Keratinocyte (primary cell): Measurements from ENCODE around the gene TDRD9. TPM values are rescaled to one million over a fixed set of nuclear protein-coding genes. Genes with fewer than 3 reads are reported as not detected.

ENCODE experiments used
- DNase-seq: peaks from one replicate; pipeline ENCODE4 v3.0.0-alpha.2; 2011; ENCODE audit warnings: low read depth, missing footprints, low spot score
- FAIRE-seq: peaks from 2 replicates; lab custom pipeline; 2011; peaks lifted over from hg19 to GRCh38; lab: Jason Lieb, UNC
- H2AFZ ChIP-seq: 2 replicates; pipeline ENCODE4 v1.6.0; 2012; ENCODE audit warnings: low read length, control low read depth, inconsistent platforms; ENCODE audit not compliant: control insufficient read depth
- H3K27ac ChIP-seq: 2 replicates; pipeline ENCODE4 v1.5.1; 2011; ENCODE audit warnings: low read length; ENCODE audit not compliant: control insufficient read depth, insufficient read depth
- H3K27me3 ChIP-seq: 3 replicates; pipeline ENCODE4 v1.6.0; 2011; ENCODE audit warnings: low read length; ENCODE audit not compliant: control insufficient read depth, insufficient read depth; ENCODE audit errors: extremely low read depth
- H3K36me3 ChIP-seq, 2 experiments: 2 replicates in 1 of 2; 3 replicates in 1 of 2; pipeline ENCODE4 v1.5.1; 2011; ENCODE audit warnings: low read length in 2 of 2, mild to moderate bottlenecking in 1 of 2; ENCODE audit not compliant: control insufficient read depth in 2 of 2, insufficient read depth in 2 of 2; ENCODE audit errors: extremely low read depth in 1 of 2
- H3K4me1 ChIP-seq: 3 replicates; pipeline ENCODE4 v1.5.1; 2011; ENCODE audit warnings: low read length; ENCODE audit not compliant: control insufficient read depth, insufficient read depth; ENCODE audit errors: extremely low read depth
- H3K4me2 ChIP-seq: 3 replicates; pipeline ENCODE4 v1.6.0; 2011; ENCODE audit warnings: low read depth, low read length; ENCODE audit not compliant: control insufficient read depth, insufficient read depth; ENCODE audit errors: extremely low read depth
- H3K4me3 ChIP-seq, 3 experiments: fragments of 200-600 bp in 1 of 3; sonication (generic) in 1 of 3; 2 replicates in 2 of 3; 3 replicates in 1 of 3; pipeline ENCODE4 v1.5.1; 2011 to 2016; ENCODE audit warnings: low read length in 3 of 3, mild to moderate bottlenecking in 3 of 3, control low read depth in 2 of 3, inconsistent platforms in 1 of 3, low read depth in 1 of 3, mixed read lengths in 1 of 3, mixed run types in 1 of 3, moderate library complexity in 1 of 3; ENCODE audit not compliant: control insufficient read depth in 2 of 3, insufficient read depth in 2 of 3; ENCODE audit errors: extremely low read depth in 1 of 3
- H3K79me2 ChIP-seq: 2 replicates; pipeline ENCODE4 v1.6.0; 2012; ENCODE audit warnings: low read length; ENCODE audit not compliant: control insufficient read depth, insufficient read depth
- H3K9ac ChIP-seq: 3 replicates; pipeline ENCODE4 v1.6.0; 2011; ENCODE audit warnings: low read length; ENCODE audit not compliant: control insufficient read depth, insufficient read depth; ENCODE audit errors: extremely low read depth
- H3K9me1 ChIP-seq: 3 replicates; pipeline ENCODE4 v1.6.0; 2011; ENCODE audit warnings: low read length; ENCODE audit not compliant: control insufficient read depth, insufficient read depth; ENCODE audit errors: extremely low read depth
- H3K9me3 ChIP-seq: 2 replicates; pipeline ENCODE4 v1.5.1; 2012; ENCODE audit warnings: low read depth, low read length; ENCODE audit not compliant: control insufficient read depth
- H4K20me1 ChIP-seq: 3 replicates; pipeline ENCODE4 v1.6.0; 2011; ENCODE audit warnings: low read length; ENCODE audit not compliant: control insufficient read depth, insufficient read depth; ENCODE audit errors: extremely low read depth
- CTCF ChIP-seq, 3 experiments: IDR thresholded peaks in 1 of 3; conservative IDR thresholded peaks in 1 of 3; optimal IDR thresholded peaks in 1 of 3; 2 replicates in 2 of 3; 3 replicates in 1 of 3; pipeline versions ENCODE3 to v1.5.1; 2011; ENCODE audit warnings: low read length in 3 of 3, mild to moderate bottlenecking in 3 of 3, moderate library complexity in 2 of 3, control low read depth in 1 of 3, inconsistent platforms in 1 of 3; ENCODE audit not compliant: insufficient read depth in 2 of 3; ENCODE audit errors: extremely low read depth in 1 of 3
- EZH2 ChIP-seq: IDR thresholded peaks from one replicate; pipeline ENCODE4 v1.6.1; 2012; ENCODE audit warnings: inconsistent platforms, mild to moderate bottlenecking, low read length, moderate library complexity
- dilution Hi-C: fragments of 300-500 bp; cut with MboI; formaldehyde crosslinking; loops from one replicate; pipeline ENCODE4 v1.7.0; 2020; ENCODE audit warnings: low sequenced_read_pairs; ENCODE audit not compliant: extremely low pct_ligation_motif_present
- polyA minus RNA-seq, 3 experiments: library from RNA; depleted of rRNA, polyadenylated mRNA; stranded (reverse); fragments of >200 nt; gene quantifications; 1 replicate in 1 of 3; 2 replicates in 1 of 3; 3 replicates in 1 of 3; pipeline ENCODE4 v1.2.3, GENCODE V29; 2011
- polyA plus RNA-seq, 5 experiments: library from polyadenylated mRNA; depleted of rRNA in 3 of 5; stranded (reverse) in 3 of 5; stranded (forward) in 1 of 5; unstranded in 1 of 5; fragments of >200 nt; gene quantifications; 1 replicate in 1 of 5; 2 replicates in 3 of 5; 3 replicates in 1 of 5; pipeline versions ENCODE4 v1.2.1 to v1.2.3, GENCODE V29; 2011 to 2012; ENCODE audit warnings: missing spikeins in 2 of 5, low read depth in 1 of 5, low replicate concordance in 1 of 5

Gene TDRD9
- polyA plus RNA-seq (0.06 to 0.10 TPM (median 0.09 TPM) in 3 replicates), polyA minus RNA-seq (0.10 TPM in 2 of 3 replicates, not detected in the other)
- polyA plus RNA-seq (2011; ENCODE audit: low read depth) = not detected
- polyA plus RNA-seq (2011; cell fraction: cytosol; rRNA removed) = 0.04 and 0.06 TPM in 2 replicates
- polyA plus RNA-seq (2011; cell fraction: nucleus; rRNA removed) = 0.19 and 0.20 TPM in 2 replicates
- 0.08 and 0.37 TPM in 2 replicates for polyA plus RNA-seq (2012; ENCODE audit: low replicate concordance)
- polyA minus RNA-seq (2011; cell fraction: cytosol; rRNA and poly(A)+ RNA removed) = not detected
- 0.11 TPM in 1 of 2 replicates, not detected in the other for polyA minus RNA-seq (2011; cell fraction: nucleus; rRNA and poly(A)+ RNA removed)

- Histone ChIP-seq H3K9ac (no peak within 1 kb of the TSS), H2AFZ (no peak within 1 kb of the TSS), H3K4me1 (peaks cover 12% of the 10 kb centered on the region), H4K20me1 (no peaks in the 10 kb centered on the region), H3K27me3 (no peaks in the 10 kb centered on the region), H3K9me3 (no peaks in the 10 kb centered on the region), H3K4me2 (no peak within 1 kb of the TSS), H3K79me2 (no peaks in the 10 kb centered on the region), H3K9me1 (no peaks in the 10 kb centered on the region), H3K36me3 (no peaks in the 10 kb centered on the region), H3K27ac (no peak within 1 kb of the TSS), H3K4me3 (no peak within 1 kb of the TSS)
- no peak for DNase-seq
- dilution Hi-C loops = no loop called here
- TF ChIP-seq EZH2 (no peak), CTCF (optimal IDR thresholded peaks at IDR 0.05 in 1 of 3, IDR thresholded peaks at IDR 0.05 in 1 of 3, conservative IDR thresholded peaks at IDR 0.05 in 1 of 3; ENCODE audit: extremely low read depth in 1 of 3, insufficient read depth in 2 of 3, low read length in 3 of 3) (no peak)
- FAIRE-seq = no peak
Measured at GRCh38 chr14:103928011-103928890, at the start of gene TDRD9. TSS of gene TDRD9 (plus strand) at chr14:103928456. CDS start at chr14:103928510, 54 bp downstream.

- no peaks in the 10 kb centered on the region for H3K79me2 ChIP-seq
- FAIRE-seq (no peak), DNase-seq (no peak)
- H4K20me1 ChIP-seq = no peaks in the 10 kb centered on the region
- no peak overlapping the region for H3K27ac ChIP-seq
- no peaks in the 10 kb centered on the region for H3K36me3 ChIP-seq
- H3K9me3 ChIP-seq = no peaks in the 10 kb centered on the region
- H3K4me2 ChIP-seq = no peak overlapping the region
- peaks cover 11% of the 10 kb centered on the region for H3K4me1 ChIP-seq
- H3K9ac ChIP-seq = no peak overlapping the region
- dilution Hi-C loops = no loop called here
- TF ChIP-seq EZH2 (no peak), CTCF (optimal IDR thresholded peaks at IDR 0.05 in 1 of 3, IDR thresholded peaks at IDR 0.05 in 1 of 3, conservative IDR thresholded peaks at IDR 0.05 in 1 of 3; ENCODE audit: extremely low read depth in 1 of 3, insufficient read depth in 2 of 3, low read length in 3 of 3) (no peak)
- peaks cover 14% of the 10 kb centered on the region for H3K27me3 ChIP-seq
- H3K9me1 ChIP-seq = no peaks in the 10 kb centered on the region
- H3K4me3 ChIP-seq = no peak overlapping the region
- no peak overlapping the region for H2AFZ ChIP-seq
Measured at GRCh38 chr14:103879118-103879569, 49.1 kb upstream of the TDRD9 start.
